Gastrocnemius medialis (tissue), 4 donors: ENCODE data around the gene MIAT. TPM values are rescaled to one million over a fixed set of nuclear protein-coding genes. Genes with fewer than 3 reads are reported as not detected.

Experiments
- ATAC-seq, 2 donors: fragments of 150-250 bp; one replicate each; pipeline ENCODE4 v1.9.1; 2016
- DNase-seq, 2 donors: peaks; one replicate each; pipeline ENCODE4 v3.0.0-alpha.2; 2019
- H3K27ac ChIP-seq, 4 donors: fragments of 200-600 bp; sonication (generic); 1 replicate in 1 of 4; 2 replicates in 3 of 4; pipeline ENCODE4 v1.5.1; 2016 to 2018; ENCODE audit warnings: mild to moderate bottlenecking in 2 of 4, moderate library complexity in 1 of 4
- H3K27me3 ChIP-seq, 3 donors: fragments of 200-600 bp; sonication (generic) in 2 of 3; 1 replicate in 1 of 3; 2 replicates in 2 of 3; pipeline versions ENCODE4 v1.5.1 to v1.6.0; 2016 to 2019; ENCODE audit warnings: mild to moderate bottlenecking in 1 of 3, moderate library complexity in 1 of 3
- H3K36me3 ChIP-seq, 2 donors: fragments of 200-600 bp; sonication (generic) in 1 of 2; one replicate each; pipeline ENCODE4 v1.5.1; 2017 to 2018
- H3K4me1 ChIP-seq, 2 donors: fragments of 200-600 bp; sonication (generic) in 1 of 2; one replicate each; pipeline ENCODE4 v1.5.1; 2016 to 2017; ENCODE audit warnings: mild to moderate bottlenecking in 2 of 2
- H3K4me3 ChIP-seq, 4 donors: fragments of 200-600 bp; sonication (generic) in 3 of 4; 1 replicate in 1 of 4; 2 replicates in 3 of 4; pipeline ENCODE4 v1.5.1; 2016 to 2019; ENCODE audit warnings: mild to moderate bottlenecking in 2 of 4
- H3K9me3 ChIP-seq, 3 donors: fragments of 200-600 bp; sonication (generic) in 2 of 3; 1 replicate in 1 of 3; 2 replicates in 2 of 3; pipeline ENCODE4 v1.5.1; 2016 to 2019
- CTCF ChIP-seq, 5 experiments: fragments of 450-650 bp in 3 of 5; fragments of 200-600 bp in 2 of 5; sonication (generic) in 2 of 5; IDR thresholded peaks in 4 of 5; conservative IDR thresholded peaks in 1 of 5; 1 replicate in 4 of 5; 2 replicates in 1 of 5; pipeline ENCODE4 v1.5.1; 2016 to 2019; ENCODE audit warnings: antibody characterized with exemption in 5 of 5, mild to moderate bottlenecking in 3 of 5, moderate library complexity in 3 of 5
- POLR2A ChIP-seq, 2 donors: fragments of 450-650 bp; IDR thresholded peaks; one replicate each; pipeline ENCODE4 v1.6.1; 2017; ENCODE audit warnings: antibody characterized with exemption in 2 of 2, mild to moderate bottlenecking in 2 of 2, moderate library complexity in 2 of 2
- in situ Hi-C, 4 donors: fragments of 200-750 bp; cut with MboI; loops; one replicate each; pipeline versions ENCODE4 v1.15.0 to v1.8.0; 2017; ENCODE audit warnings: low sequenced_read_pairs in 4 of 4
- intact Hi-C: fragments of 100-400 bp; cut with DNase I; formaldehyde crosslinking; loops from one replicate; pipeline ENCODE4 v1.15.1; 2023; ENCODE audit warnings: low total_unique reads
- total RNA-seq, 4 donors: library from RNA; depleted of rRNA; stranded (reverse); fragments of >200 nt; gene quantifications; one replicate each; pipeline versions ENCODE4 v1.1.0 to v1.2.3, GENCODE V29; 2016

The MIAT gene
- total RNA-seq, 4 donors from 2014 or later: 0.02 to 0.25 (median 0.07) TPM; not detected in 1

GRCh38 chr22:26646158-26646557 is 11.2 kb upstream of the MIAT start:
- no peak for DNase-seq
- TF ChIP-seq POLR2A (IDR thresholded peaks at IDR 0.05) (no peak), CTCF (IDR thresholded peaks at IDR 0.05 in 4 of 5, conservative IDR thresholded peaks at IDR 0.05 in 1 of 5) (no peak)
- in situ Hi-C loops (no loop called here), intact Hi-C loops (no loop called here)
- no peaks in the 10 kb centered on the region for H3K36me3 ChIP-seq
- no peak overlapping the region for H3K4me3 ChIP-seq
- H3K4me1 ChIP-seq: peaks cover 0 to 9% of the 10 kb centered on the region in 2 donors
- H3K27me3 ChIP-seq: peaks cover 0 to 6% (median 0%) of the 10 kb centered on the region in 3 donors
- ATAC-seq: no peak
- no peak overlapping the region for H3K27ac ChIP-seq
- no peaks in the 10 kb centered on the region for H3K9me3 ChIP-seq

GRCh38 chr22:26648011-26648497 is 9.3 kb upstream of the MIAT start:
- in situ Hi-C loops: no loop called here
- ATAC-seq: no peak
- Histone ChIP-seq H3K27me3 (peaks cover 0 to 6% (median 0%) of the 10 kb centered on the region in 3 donors), H3K4me1 (peaks cover 0 to 8% of the 10 kb centered on the region in 2 donors), H3K27ac (no peak overlapping the region), H3K4me3 (no peak overlapping the region), H3K9me3 (no peaks in the 10 kb centered on the region), H3K36me3 (no peaks in the 10 kb centered on the region)
- no peak for DNase-seq
- intact Hi-C loops: no loop called here
- no peak for TF ChIP-seq POLR2A (IDR thresholded peaks at IDR 0.05)
- TF ChIP-seq CTCF (IDR thresholded peaks at IDR 0.05 in 4 of 5, conservative IDR thresholded peaks at IDR 0.05 in 1 of 5): no peak

GRCh38 chr22:26648528-26649388 is 8.6 kb upstream of the MIAT start:
- Histone ChIP-seq H3K4me3 (no peak overlapping the region), H3K36me3 (no peaks in the 10 kb centered on the region), H3K27me3 (peaks cover 0 to 6% (median 0%) of the 10 kb centered on the region in 3 donors), H3K27ac (no peak overlapping the region), H3K9me3 (no peaks in the 10 kb centered on the region), H3K4me1 (peaks cover 0 to 4% of the 10 kb centered on the region in 2 donors)
- in situ Hi-C loops (no loop called here), intact Hi-C loops (no loop called here)
- no peak for TF ChIP-seq POLR2A (IDR thresholded peaks at IDR 0.05)
- TF ChIP-seq CTCF (IDR thresholded peaks at IDR 0.05 in 4 of 5, conservative IDR thresholded peaks at IDR 0.05 in 1 of 5): no peak
- ATAC-seq (no peak), DNase-seq (no peak)

- H3K4me3 ChIP-seq: no peak overlapping the region
- no peak overlapping the region for H3K27ac ChIP-seq
- H3K4me1 ChIP-seq: no peaks in the 10 kb centered on the region
- intact Hi-C loops (no loop called here), in situ Hi-C loops (no loop called here)
- no peak for DNase-seq
- TF ChIP-seq POLR2A (IDR thresholded peaks at IDR 0.05): no peak
- TF ChIP-seq CTCF (IDR thresholded peaks at IDR 0.05 in 4 of 5, conservative IDR thresholded peaks at IDR 0.05 in 1 of 5): no peak
- no peaks in the 10 kb centered on the region for H3K36me3 ChIP-seq
- ATAC-seq: no peak
- H3K27me3 ChIP-seq: peaks cover 0 to 6% (median 0%) of the 10 kb centered on the region in 3 donors
- H3K9me3 ChIP-seq: no peaks in the 10 kb centered on the region
Measured at GRCh38 chr22:26650722-26651421, 6.5 kb upstream of the MIAT start.
